ENCODE measurements around the gene AOPEP.

GRCh38 chr9:94960964-94961363 lies 234.5 kb downstream of the AOPEP start:
- TF ChIP-seq POLR2AphosphoS5 (IDR thresholded peaks at IDR 0.05; ENCODE audit: insufficient read depth, low read depth, low read length) (no peak), CTCF (IDR thresholded peaks at IDR 0.05; ENCODE audit: extremely low read depth in 1 of 2, insufficient read depth in 1 of 2, low read depth in 1 of 2, low read length in 2 of 2) (no peak), MAX (IDR thresholded peaks at IDR 0.05; ENCODE audit: insufficient read depth, insufficient read length) (no peak), EZH2 (IDR thresholded peaks at IDR 0.05; ENCODE audit: borderline replicate concordance, low read depth, low read length, severe bottlenecking) (no peak), JUN (IDR thresholded peaks at IDR 0.05; ENCODE audit: borderline replicate concordance, insufficient read depth, insufficient read length, low read depth) (no peak), FOS (IDR thresholded peaks at IDR 0.05; ENCODE audit: borderline replicate concordance, insufficient read depth, low read length) (no peak), POLR2A (IDR thresholded peaks at IDR 0.05; ENCODE audit: low read depth, low read length) (no peak), MYC (IDR thresholded peaks at IDR 0.05; ENCODE audit: low read depth, low read length) (no peak), GATA2 (IDR thresholded peaks at IDR 0.05; ENCODE audit: insufficient read depth, insufficient read length, low read depth, low read length) (no peak)

All from endothelial cell of umbilical vein (primary cell).